Measurements from ENCODE around the gene CLASP1.
"Not testable (repeated sequence)": the region's sequence is repeated elsewhere in the genome, so short reads cannot be mapped to it uniquely, and the experiment has no call there.

The CLASP1 gene

GRCh38 chr2:121345887-121346286 is 303.4 kb downstream of the CLASP1 start:
- no peak for TF ChIP-seq CTCF (IDR thresholded peaks at IDR 0.05; ENCODE audit: extremely low read depth, missing control alignments)
- no peak for DNase-seq (ENCODE audit: low spot score)

GRCh38 chr2:121345101-121345500 is 304.2 kb downstream of the CLASP1 start:
- DNase-seq (ENCODE audit: low spot score) = no peak
- no peak for TF ChIP-seq CTCF (IDR thresholded peaks at IDR 0.05; ENCODE audit: extremely low read depth, missing control alignments)

GRCh38 chr2:121343828-121344399 is 305.3 kb downstream of the CLASP1 start:
- not testable (repeated sequence) for DNase-seq (ENCODE audit: low spot score)

- no peak for TF ChIP-seq CTCF (IDR thresholded peaks at IDR 0.05; ENCODE audit: extremely low read depth, missing control alignments)
- DNase-seq (ENCODE audit: low spot score) = no peak
Observed at GRCh38 chr2:121343191-121343590, 306.1 kb downstream of the CLASP1 start.

GRCh38 chr2:121342751-121343150 is 306.5 kb downstream of the CLASP1 start:
- no peak for DNase-seq (ENCODE audit: low spot score)
- no peak for TF ChIP-seq CTCF (IDR thresholded peaks at IDR 0.05; ENCODE audit: extremely low read depth, missing control alignments)

- no peak for TF ChIP-seq CTCF (IDR thresholded peaks at IDR 0.05; ENCODE audit: extremely low read depth, missing control alignments)
- DNase-seq (ENCODE audit: low spot score) = no peak
Observed at GRCh38 chr2:121340926-121341325, 308.3 kb downstream of the CLASP1 start.

- DNase-seq (ENCODE audit: low spot score) = no peak
Observed at GRCh38 chr2:121338281-121338680, 311.0 kb downstream of the CLASP1 start.

More at GRCh38 chr2:121338281-121338680, 311.0 kb downstream of the CLASP1 start:
- no peak for TF ChIP-seq CTCF (IDR thresholded peaks at IDR 0.05; ENCODE audit: extremely low read depth, missing control alignments)
